Caco-2 (cell line): ENCODE data around the gene ARHGEF1. TPM values are rescaled to one million over a fixed set of nuclear protein-coding genes. Genes with fewer than 3 reads are reported as not detected.

ENCODE experiments used
- BruUV-seq: library from RNA; stranded (reverse); fragments of 400-500 nt; replicated peaks from 2 replicates; lab custom pipeline; 2021; lab: Mats Ljungman, UMichigan
- CTCF ChIA-PET: fragments of 300-600 bp; sonication (Branson Sonifier 250); formaldehyde crosslinking; loops from one replicate; lab custom pipeline; 2022; ENCODE audit warnings: antibody characterized with exemption; lab: Charles Lee
- POLR2A ChIA-PET: fragments of 300-600 bp; sonication (Branson Sonifier 250); formaldehyde crosslinking; loops from one replicate; lab custom pipeline; 2022; ENCODE audit warnings: antibody characterized with exemption; lab: Charles Lee
- DNase-seq, 2 experiments: peaks; one replicate each; pipeline versions ENCODE4 v3.0.0 to v3.0.0-alpha.2; 2020 to 2022
- H3K27me3 ChIP-seq: replicated peaks from 2 replicates; pipeline ENCODE4 v1.6.0; 2011; ENCODE audit warnings: low read length; ENCODE audit not compliant: control insufficient read depth, insufficient read depth
- H3K36me3 ChIP-seq: 2 replicates; pipeline ENCODE4 v1.5.1; 2011; ENCODE audit warnings: low read length; ENCODE audit not compliant: control insufficient read depth, insufficient read depth
- H3K4me1 ChIP-seq: fragments of 250-450 bp; sonication (Bioruptor Pico); 2 replicates; pipeline ENCODE4 v1.5.1; 2020; ENCODE audit warnings: mild to moderate bottlenecking
- H3K4me3 ChIP-seq: 2 replicates; pipeline ENCODE4 v1.5.1; 2011; ENCODE audit warnings: low read depth, mild to moderate bottlenecking, control low read depth, low read length
- H3K9me3 ChIP-seq: fragments of 250-450 bp; sonication (Bioruptor Pico); 2 replicates; pipeline ENCODE4 v1.5.1; 2020; ENCODE audit warnings: mild to moderate bottlenecking, moderate library complexity
- H3K27ac Mint-ChIP-seq: one replicate; pipeline ENCODE4 v1.8.0; 2022; ENCODE audit warnings: mixed read lengths; ENCODE audit not compliant: unreplicated experiment
- H3K27me3 Mint-ChIP-seq: one replicate; pipeline ENCODE4 v1.8.0; 2022; ENCODE audit warnings: mixed read lengths; ENCODE audit not compliant: insufficient read depth, unreplicated experiment
- H3K36me3 Mint-ChIP-seq: one replicate; pipeline ENCODE4 v1.8.0; 2022; ENCODE audit warnings: mild to moderate bottlenecking, mixed read lengths; ENCODE audit not compliant: insufficient read depth, unreplicated experiment
- H3K4me1 Mint-ChIP-seq: one replicate; pipeline ENCODE4 v1.8.0; 2022; ENCODE audit warnings: low read depth, mixed read lengths; ENCODE audit not compliant: unreplicated experiment
- H3K4me3 Mint-ChIP-seq: one replicate; pipeline ENCODE4 v1.8.0; 2022; ENCODE audit warnings: mild to moderate bottlenecking, moderate library complexity, mixed read lengths; ENCODE audit not compliant: unreplicated experiment
- H3K9me3 Mint-ChIP-seq: one replicate; pipeline ENCODE4 v1.8.0; 2022; ENCODE audit warnings: mixed read lengths; ENCODE audit not compliant: unreplicated experiment
- intact Hi-C: fragments of 100-400 bp; cut with micrococcal nuclease; formaldehyde crosslinking; loops from one replicate; pipeline ENCODE4 v1.10.0; 2022; ENCODE audit not compliant: unreplicated experiment
- total RNA-seq: library from RNA; stranded (reverse); gene quantifications from 2 replicates; pipeline ENCODE4 v1.2.3, GENCODE V29; 2022
- TF ChIP-seq, protein P1 (sequence below), 2 experiments: fragments of 200-600 bp in 1 of 2; IDR thresholded peaks; 1 replicate in 1 of 2; 2 replicates in 1 of 2; pipeline versions ENCODE4 v1.5.1 to v1.8.0; 2011 to 2022; ENCODE audit warnings: antibody characterized with exemption in 1 of 2, control low read depth in 1 of 2, inconsistent platforms in 1 of 2, low read depth in 1 of 2, low read length in 1 of 2, mild to moderate bottlenecking in 1 of 2, moderate library complexity in 1 of 2; ENCODE audit not compliant: insufficient read depth in 1 of 2, severe bottlenecking in 1 of 2, unreplicated experiment in 1 of 2

ARHGEF1 gene
- total RNA-seq, 1 experiment from 2014 or later = 63.5 TPM

- H3K36me3 ChIP-seq = peaks cover 6% of the 10 kb centered on the region
- Mint-ChIP-seq H3K4me1 (peaks cover 28% of the 10 kb centered on the region), H3K36me3 (peaks cover 24% of the 10 kb centered on the region), H3K27me3 (no peaks in the 10 kb centered on the region), H3K4me3 (no peak overlapping the region), H3K27ac (peak overlapping the region; percentile 0), H3K9me3 (no peaks in the 10 kb centered on the region)
- intact Hi-C loops = no loop called here
- no peaks in the 10 kb centered on the region; the same call in 1 of the 2 replicates for H3K27me3 ChIP-seq
- H3K4me3 ChIP-seq = no peak overlapping the region
- ChIA-PET POLR2A (no interaction called here), CTCF (no interaction called here)
- no peak for DNase-seq
- BruUV-seq = no TSS peak
- peaks cover 26% of the 10 kb centered on the region for H3K4me1 ChIP-seq
- TF ChIP-seq, protein P1, sequence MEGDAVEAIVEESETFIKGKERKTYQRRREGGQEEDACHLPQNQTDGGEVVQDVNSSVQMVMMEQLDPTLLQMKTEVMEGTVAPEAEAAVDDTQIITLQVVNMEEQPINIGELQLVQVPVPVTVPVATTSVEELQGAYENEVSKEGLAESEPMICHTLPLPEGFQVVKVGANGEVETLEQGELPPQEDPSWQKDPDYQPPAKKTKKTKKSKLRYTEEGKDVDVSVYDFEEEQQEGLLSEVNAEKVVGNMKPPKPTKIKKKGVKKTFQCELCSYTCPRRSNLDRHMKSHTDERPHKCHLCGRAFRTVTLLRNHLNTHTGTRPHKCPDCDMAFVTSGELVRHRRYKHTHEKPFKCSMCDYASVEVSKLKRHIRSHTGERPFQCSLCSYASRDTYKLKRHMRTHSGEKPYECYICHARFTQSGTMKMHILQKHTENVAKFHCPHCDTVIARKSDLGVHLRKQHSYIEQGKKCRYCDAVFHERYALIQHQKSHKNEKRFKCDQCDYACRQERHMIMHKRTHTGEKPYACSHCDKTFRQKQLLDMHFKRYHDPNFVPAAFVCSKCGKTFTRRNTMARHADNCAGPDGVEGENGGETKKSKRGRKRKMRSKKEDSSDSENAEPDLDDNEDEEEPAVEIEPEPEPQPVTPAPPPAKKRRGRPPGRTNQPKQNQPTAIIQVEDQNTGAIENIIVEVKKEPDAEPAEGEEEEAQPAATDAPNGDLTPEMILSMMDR (IDR thresholded peaks at IDR 0.05; ENCODE audit: insufficient read depth in 1 of 2, low read depth in 1 of 2, low read length in 1 of 2, severe bottlenecking in 1 of 2, unreplicated experiment in 1 of 2) = no peak
- H3K9me3 ChIP-seq = no peaks in the 10 kb centered on the region
Measured at GRCh38 chr19:41906916-41907680, 24.1 kb downstream of the ARHGEF1 start.

GRCh38 chr19:41907994-41908615, 25.1 kb downstream of the ARHGEF1 start:
- H3K4me3 ChIP-seq = no peak overlapping the region
- H3K4me1 Mint-ChIP-seq = peaks cover 28% of the 10 kb centered on the region
- no peak overlapping the region for H3K4me3 Mint-ChIP-seq
- H3K27ac Mint-ChIP-seq = no peak overlapping the region
- BruUV-seq = no TSS peak
- H3K36me3 ChIP-seq = peaks cover 6% of the 10 kb centered on the region
- CTCF ChIA-PET = no interaction called here
- no peak for DNase-seq
- H3K9me3 Mint-ChIP-seq = no peaks in the 10 kb centered on the region
- intact Hi-C loops = no loop called here
- H3K27me3 ChIP-seq = no peaks in the 10 kb centered on the region; the same call in 1 of the 2 replicates
- POLR2A ChIA-PET = no interaction called here
- peaks cover 24% of the 10 kb centered on the region for H3K36me3 Mint-ChIP-seq
- TF ChIP-seq, protein P1 (IDR thresholded peaks at IDR 0.05; ENCODE audit: insufficient read depth in 1 of 2, low read depth in 1 of 2, low read length in 1 of 2, severe bottlenecking in 1 of 2, unreplicated experiment in 1 of 2) = no peak
- no peaks in the 10 kb centered on the region for H3K27me3 Mint-ChIP-seq
- no peaks in the 10 kb centered on the region for H3K9me3 ChIP-seq
- H3K4me1 ChIP-seq = peaks cover 26% of the 10 kb centered on the region

DNA sequence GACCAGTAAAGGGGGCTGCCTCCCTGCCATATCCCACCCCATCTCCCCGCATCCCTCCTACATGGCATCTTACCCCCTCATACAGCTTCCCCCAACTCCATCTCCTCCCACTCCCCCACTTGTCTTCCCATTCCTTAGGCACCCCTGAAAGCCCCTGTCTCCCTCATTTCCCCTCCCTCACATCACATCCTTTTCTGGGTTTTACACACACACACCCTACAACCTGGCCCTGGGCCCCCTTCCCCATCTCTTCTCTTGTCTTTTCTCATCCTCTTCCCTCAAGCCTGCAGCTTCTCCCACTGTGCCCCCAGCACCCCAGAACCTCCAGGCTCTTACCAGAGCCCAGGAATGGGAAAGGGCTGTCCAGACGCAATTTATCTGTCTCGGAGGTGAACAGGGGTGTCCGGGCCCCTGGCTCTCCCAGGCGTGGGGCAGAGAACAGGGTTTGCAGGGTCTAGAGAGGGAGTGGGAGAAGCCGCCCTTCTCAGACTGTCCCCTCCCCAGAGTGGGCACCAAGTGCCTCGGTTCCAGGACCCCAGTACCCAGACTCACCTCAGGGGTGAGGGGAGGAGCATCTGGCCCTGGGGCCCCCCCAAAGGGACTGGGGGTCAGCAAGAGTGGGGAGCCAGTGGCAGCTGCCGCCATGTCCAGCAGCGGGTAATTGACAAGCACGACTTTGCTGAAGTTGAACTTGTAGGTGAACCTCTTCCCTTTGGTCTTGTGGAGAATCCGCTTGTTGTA, 25.9 kb downstream of the ARHGEF1 start:
- Histone ChIP-seq H3K4me1 (peaks cover 19% of the 10 kb centered on the region), H3K36me3 (peaks cover 3% of the 10 kb centered on the region), H3K9me3 (no peaks in the 10 kb centered on the region), H3K27me3 (no peaks in the 10 kb centered on the region; the same call in 1 of the 2 replicates), H3K4me3 (no peak overlapping the region)
- TF ChIP-seq, protein P1 (IDR thresholded peaks at IDR 0.05; ENCODE audit: insufficient read depth in 1 of 2, low read depth in 1 of 2, low read length in 1 of 2, severe bottlenecking in 1 of 2, unreplicated experiment in 1 of 2) = no peak
- ChIA-PET CTCF (no interaction called here), POLR2A (no interaction called here)
- Mint-ChIP-seq H3K27ac (no peak overlapping the region), H3K4me3 (no peak overlapping the region), H3K9me3 (no peaks in the 10 kb centered on the region), H3K4me1 (peaks cover 28% of the 10 kb centered on the region), H3K36me3 (peaks cover 18% of the 10 kb centered on the region), H3K27me3 (no peaks in the 10 kb centered on the region)
- intact Hi-C loops = no loop called here
- no peak for DNase-seq
- BruUV-seq = no TSS peak
